ENCODE measurements around the gene SLC2A13. TPM values are rescaled to one million over a fixed set of nuclear protein-coding genes. Genes with fewer than 3 reads are reported as not detected.

SLC2A13 gene
- total RNA-seq, 4 donors from 2014 or later = 20.5 to 35.1 (median 21.9) TPM

GRCh38 chr12:39713552-39713951 is 392.3 kb downstream of the SLC2A13 start:
- H3K4me1 ChIP-seq = no peaks in the 10 kb centered on the region
- WGBS, 2 donors = 90 to 94% methylated on average over 14 of the region's 14 CpGs
- no peak overlapping the region for H3K27ac ChIP-seq
- H3K27me3 ChIP-seq = no peaks in the 10 kb centered on the region
- no peaks in the 10 kb centered on the region for H3K36me3 ChIP-seq
- TF ChIP-seq EP300 (IDR thresholded peaks at IDR 0.05) = no peak
- no peak for TF ChIP-seq POLR2A (IDR thresholded peaks at IDR 0.05)
- no peak for TF ChIP-seq CTCF (IDR thresholded peaks at IDR 0.05)
- H3K4me3 ChIP-seq = no peak overlapping the region
- no peaks in the 10 kb centered on the region for H3K9me3 ChIP-seq
- DNase-seq (ENCODE audit: low spot score in 2 of 2) = no peak

GRCh38 chr12:39712334-39712733 is 393.5 kb downstream of the SLC2A13 start:
- no peaks in the 10 kb centered on the region for H3K36me3 ChIP-seq
- H3K4me1 ChIP-seq = no peaks in the 10 kb centered on the region
- no peaks in the 10 kb centered on the region for H3K27me3 ChIP-seq
- TF ChIP-seq POLR2A (IDR thresholded peaks at IDR 0.05) (no peak), CTCF (IDR thresholded peaks at IDR 0.05) (no peak), EP300 (IDR thresholded peaks at IDR 0.05) (no peak)
- H3K27ac ChIP-seq = no peak overlapping the region
- DNase-seq (ENCODE audit: low spot score in 2 of 2) = no peak
- 92 to 93% methylated on average over 20 of the region's 20 CpGs for WGBS, 2 donors
- no peaks in the 10 kb centered on the region for H3K9me3 ChIP-seq
- H3K4me3 ChIP-seq = no peak overlapping the region

Small RNAs within 50 kb of the gene (small RNA-seq; reads per million reads assigned to genes)
- gene RF00414 = not detected

Other genes with a start within 250 kb of the SLC2A13 start
- 10 to 100 TPM; 29.6 to 38.5 (median 32.3) TPM for gene LRRK2, start 118.9 kb upstream of the SLC2A13 start, total RNA-seq

All from tibial nerve (tissue), 4 donors.